Progenitor cell of endocrine pancreas (in vitro differentiated cells): Measurements from ENCODE around the gene KCNH4. TPM values are rescaled to one million over a fixed set of nuclear protein-coding genes. Genes with fewer than 3 reads are reported as not detected.

Experiments
- DNase-seq: peaks from one replicate; pipeline ENCODE4 v3.0.0; 2021; ENCODE audit warnings: low spot score; ENCODE audit not compliant: unreplicated experiment
- H3K27ac Mint-ChIP-seq: 2 replicates; pipeline ENCODE4 v1.8.0; 2021; ENCODE audit warnings: mild to moderate bottlenecking, moderate library complexity, mixed read lengths
- H3K27me3 Mint-ChIP-seq: 2 replicates; pipeline ENCODE4 v1.8.0; 2021; ENCODE audit warnings: mixed read lengths
- H3K36me3 Mint-ChIP-seq: 2 replicates; pipeline ENCODE4 v1.8.0; 2022; ENCODE audit warnings: mixed read lengths; ENCODE audit not compliant: insufficient read depth
- H3K4me1 Mint-ChIP-seq: 2 replicates; pipeline ENCODE4 v1.8.0; 2021; ENCODE audit warnings: low read depth, mixed read lengths
- H3K4me3 Mint-ChIP-seq: 2 replicates; pipeline ENCODE4 v1.8.0; 2021; ENCODE audit warnings: low read depth, mild to moderate bottlenecking, moderate library complexity, mixed read lengths
- H3K9me3 Mint-ChIP-seq: 2 replicates; pipeline ENCODE4 v1.8.0; 2021; ENCODE audit warnings: low read depth, mixed read lengths
- total RNA-seq: library from RNA; stranded (reverse); gene quantifications from 2 replicates; pipeline ENCODE4 v1.2.1, GENCODE V29; 2021
- TF ChIP-seq, protein P1 (sequence below): fragments of 200-600 bp; sonication (generic); IDR thresholded peaks from one replicate; pipeline ENCODE4 v1.5.0; 2021; ENCODE audit warnings: antibody characterized with exemption, mild to moderate bottlenecking; ENCODE audit not compliant: unreplicated experiment

The KCNH4 gene
- total RNA-seq, 1 donor from 2014 or later = not detected

DNA sequence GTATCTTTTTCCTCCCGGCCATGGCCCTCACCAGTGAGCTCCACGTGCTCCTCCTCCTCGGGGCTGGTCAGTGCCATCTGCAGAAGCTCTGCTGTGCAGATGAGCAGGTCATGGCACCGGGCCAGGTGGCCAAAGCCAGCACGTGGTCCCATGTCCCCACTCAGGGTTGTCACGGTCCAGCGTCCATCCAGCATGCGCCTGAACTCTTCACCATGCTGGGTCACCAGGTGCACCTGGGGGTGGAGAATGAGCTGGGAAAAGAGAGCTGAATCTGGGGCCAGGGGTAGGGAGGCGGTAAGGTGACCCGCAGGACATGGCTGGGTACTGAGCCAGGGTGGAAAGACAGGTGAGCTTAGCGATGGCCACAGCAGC is 69.7 kb downstream of the KCNH4 start:
- Mint-ChIP-seq H3K36me3 (peaks cover 2% of the 10 kb centered on the region), H3K27me3 (peaks cover 28% of the 10 kb centered on the region), H3K9me3 (no peaks in the 10 kb centered on the region), H3K27ac (no peak overlapping the region), H3K4me3 (no peak overlapping the region), H3K4me1 (no peaks in the 10 kb centered on the region)
- TF ChIP-seq, protein P1, sequence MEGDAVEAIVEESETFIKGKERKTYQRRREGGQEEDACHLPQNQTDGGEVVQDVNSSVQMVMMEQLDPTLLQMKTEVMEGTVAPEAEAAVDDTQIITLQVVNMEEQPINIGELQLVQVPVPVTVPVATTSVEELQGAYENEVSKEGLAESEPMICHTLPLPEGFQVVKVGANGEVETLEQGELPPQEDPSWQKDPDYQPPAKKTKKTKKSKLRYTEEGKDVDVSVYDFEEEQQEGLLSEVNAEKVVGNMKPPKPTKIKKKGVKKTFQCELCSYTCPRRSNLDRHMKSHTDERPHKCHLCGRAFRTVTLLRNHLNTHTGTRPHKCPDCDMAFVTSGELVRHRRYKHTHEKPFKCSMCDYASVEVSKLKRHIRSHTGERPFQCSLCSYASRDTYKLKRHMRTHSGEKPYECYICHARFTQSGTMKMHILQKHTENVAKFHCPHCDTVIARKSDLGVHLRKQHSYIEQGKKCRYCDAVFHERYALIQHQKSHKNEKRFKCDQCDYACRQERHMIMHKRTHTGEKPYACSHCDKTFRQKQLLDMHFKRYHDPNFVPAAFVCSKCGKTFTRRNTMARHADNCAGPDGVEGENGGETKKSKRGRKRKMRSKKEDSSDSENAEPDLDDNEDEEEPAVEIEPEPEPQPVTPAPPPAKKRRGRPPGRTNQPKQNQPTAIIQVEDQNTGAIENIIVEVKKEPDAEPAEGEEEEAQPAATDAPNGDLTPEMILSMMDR = no peak
- DNase-seq = no peak

DNA sequence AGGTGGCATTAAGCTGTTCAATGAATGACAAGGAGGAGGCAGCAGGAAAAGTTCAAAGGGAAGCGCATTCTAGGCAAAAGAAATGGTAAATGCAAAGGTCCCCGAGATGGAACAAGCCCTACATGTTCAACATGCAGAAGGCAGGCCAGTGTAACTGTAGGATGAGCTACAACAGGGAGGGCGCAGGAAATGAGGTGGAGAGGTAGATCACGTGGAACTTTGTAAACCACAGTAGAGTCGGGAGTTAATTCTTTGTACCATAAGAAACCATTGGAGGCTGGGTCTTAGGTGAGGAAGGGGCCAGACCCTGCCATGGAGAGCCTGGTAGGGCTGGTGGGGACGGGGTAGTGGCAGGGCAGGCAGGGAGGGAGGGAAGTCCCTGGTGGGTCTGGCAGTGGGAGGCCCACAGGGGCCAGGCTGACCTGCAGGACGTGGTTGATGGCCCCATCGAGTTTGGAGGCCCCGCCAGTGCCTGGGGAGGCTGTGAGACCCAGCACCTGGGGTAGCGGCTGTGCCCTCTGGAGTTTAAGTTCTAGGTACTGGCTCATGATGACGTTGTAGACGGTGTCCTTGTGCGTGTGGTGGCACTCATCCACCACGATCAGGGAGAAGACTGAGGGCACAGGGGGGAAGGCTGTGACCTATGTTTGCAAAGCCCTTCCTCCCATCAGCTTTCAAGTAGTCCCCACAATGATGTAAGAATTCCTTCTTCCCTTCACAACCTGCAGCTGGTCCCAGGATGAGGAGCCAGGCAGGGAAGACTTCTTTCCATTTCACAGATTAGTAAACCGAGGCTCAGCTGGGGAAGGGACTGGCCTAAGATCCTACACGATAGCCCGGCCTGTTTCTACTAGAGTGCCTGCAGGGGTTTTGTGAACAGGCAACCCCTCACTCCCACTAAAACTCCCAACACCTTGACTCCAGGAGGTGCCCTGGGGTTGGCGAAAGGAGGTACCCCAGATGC is 70.4 kb downstream of the KCNH4 start:
- Mint-ChIP-seq H3K27me3 (peaks cover 34% of the 10 kb centered on the region), H3K27ac (peak overlapping the region; percentile 29), H3K36me3 (peaks cover 2% of the 10 kb centered on the region), H3K4me3 (no peak overlapping the region), H3K4me1 (no peaks in the 10 kb centered on the region), H3K9me3 (no peaks in the 10 kb centered on the region)
- TF ChIP-seq, protein P1 = no peak
- DNase-seq = no peak

DNA sequence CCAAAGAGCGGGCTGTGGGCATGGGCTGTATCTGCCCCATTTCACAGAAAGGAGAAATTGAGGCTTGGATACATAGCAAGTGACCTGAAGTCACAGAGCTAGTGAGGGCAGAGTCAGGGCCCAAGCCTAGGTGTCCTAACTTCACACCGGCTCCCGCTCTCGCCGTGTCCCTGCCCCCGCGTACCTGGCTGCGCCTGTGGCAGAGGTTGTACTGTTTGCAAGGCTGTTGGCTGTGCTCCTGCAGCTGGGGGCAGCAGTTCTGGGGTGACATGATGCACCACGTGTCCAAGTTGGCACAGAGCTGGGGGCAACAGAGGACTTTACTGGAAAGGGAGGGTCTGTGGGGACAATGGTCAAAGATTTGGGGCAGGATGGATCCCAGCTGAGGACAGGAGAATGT is 71.9 kb downstream of the KCNH4 start:
- H3K36me3 Mint-ChIP-seq = peaks cover 2% of the 10 kb centered on the region
- no peak overlapping the region for H3K4me3 Mint-ChIP-seq
- no peaks in the 10 kb centered on the region for H3K9me3 Mint-ChIP-seq
- TF ChIP-seq, protein P1 = no peak
- H3K27ac Mint-ChIP-seq = no peak overlapping the region
- no peak for DNase-seq
- H3K27me3 Mint-ChIP-seq = peaks cover 43% of the 10 kb centered on the region
- no peaks in the 10 kb centered on the region for H3K4me1 Mint-ChIP-seq

DNA sequence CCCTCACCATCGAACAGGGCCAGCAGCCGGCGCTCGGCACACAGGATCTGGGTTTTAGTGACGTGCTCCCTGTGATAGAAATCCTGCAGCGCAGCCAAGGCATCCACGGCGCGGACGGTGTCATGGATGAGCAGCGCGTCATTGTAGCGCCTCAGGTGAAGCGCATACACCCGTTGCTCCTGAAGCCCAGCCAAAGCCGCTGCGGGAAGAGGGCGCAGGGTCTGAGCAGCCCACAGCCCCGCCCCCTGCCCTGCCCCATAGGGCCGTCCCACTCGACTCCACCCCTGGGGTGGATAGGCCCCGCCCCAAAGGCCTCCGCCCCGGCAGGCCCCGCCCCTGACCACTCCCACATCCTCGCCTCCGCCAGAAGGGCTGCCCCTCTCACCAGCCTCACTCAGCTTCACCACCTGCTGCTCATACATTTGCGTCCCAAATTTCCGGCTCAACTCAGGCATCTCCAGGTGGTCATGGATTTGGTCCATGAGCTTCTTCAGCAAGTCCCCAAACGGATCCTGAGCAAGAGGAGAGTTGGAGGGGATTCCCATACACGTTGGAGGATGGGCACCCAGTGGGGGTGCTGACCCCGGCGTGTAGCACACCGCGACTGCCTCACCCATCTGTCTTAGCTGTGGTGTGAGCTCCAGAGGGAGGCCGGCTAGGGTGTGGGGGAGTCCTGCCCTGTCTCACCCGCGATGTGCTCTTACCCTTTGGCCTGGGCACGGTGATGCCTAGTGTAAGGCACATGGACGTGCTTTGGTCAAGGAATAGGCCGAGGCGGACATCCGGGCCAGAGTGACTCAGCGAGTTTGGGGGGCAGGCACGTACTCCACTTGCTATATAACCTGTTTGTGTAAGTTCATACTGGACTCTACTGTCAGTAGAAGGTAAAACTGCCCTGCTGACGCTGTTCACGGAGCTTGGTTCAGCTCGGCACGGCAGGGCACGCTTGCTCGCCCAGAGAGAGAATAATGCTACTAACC is 73.1 kb downstream of the KCNH4 start:
- TF ChIP-seq, protein P1 = no peak
- H3K27me3 Mint-ChIP-seq = peaks cover 51% of the 10 kb centered on the region
- H3K27ac Mint-ChIP-seq = no peak overlapping the region
- DNase-seq = peak; percentile 82
- no peaks in the 10 kb centered on the region for H3K9me3 Mint-ChIP-seq
- H3K36me3 Mint-ChIP-seq = no peaks in the 10 kb centered on the region
- H3K4me1 Mint-ChIP-seq = no peaks in the 10 kb centered on the region
- H3K4me3 Mint-ChIP-seq = no peak overlapping the region

DNA sequence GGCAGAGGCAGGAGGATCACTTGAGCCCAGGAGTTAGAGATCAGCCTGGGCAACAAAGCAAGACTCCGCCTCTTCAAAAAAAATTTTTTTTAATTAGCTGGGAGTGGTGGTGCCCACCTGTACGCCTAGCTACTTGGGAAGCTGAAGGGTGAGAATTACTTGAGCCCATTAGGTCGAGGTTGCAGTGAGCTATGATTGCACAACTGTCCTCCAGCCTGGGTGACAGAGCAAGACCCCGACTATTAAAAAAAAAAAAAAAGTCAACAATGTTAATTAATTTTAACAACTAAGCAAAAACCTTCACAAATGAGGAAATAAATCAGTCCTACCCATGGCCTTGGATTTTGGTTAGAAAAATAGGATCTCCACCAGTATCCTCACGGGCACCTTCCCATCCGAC is 73.8 kb downstream of the KCNH4 start:
- Mint-ChIP-seq H3K4me3 (no peak overlapping the region), H3K4me1 (no peaks in the 10 kb centered on the region), H3K36me3 (no peaks in the 10 kb centered on the region), H3K27ac (no peak overlapping the region), H3K9me3 (no peaks in the 10 kb centered on the region), H3K27me3 (peaks cover 58% of the 10 kb centered on the region)
- TF ChIP-seq, protein P1 = no peak
- DNase-seq = no peak
